RKO (cell line): ENCODE data around the gene KCNJ15.
A peak's percentile ranks its signal among the peaks of the same experiment; 100 is the strongest.

Experiments
- DNase-seq: peaks from one replicate; pipeline ENCODE4 v3.0.0-alpha.2; 2016; ENCODE audit warnings: low spot score

Gene KCNJ15

GRCh38 chr21:38299671-38300070, 42.9 kb downstream of the KCNJ15 start:
- no peak for DNase-seq

GRCh38 chr21:38300141-38300578, 43.4 kb downstream of the KCNJ15 start:
- no peak for DNase-seq

- DNase-seq = no peak
These were observed 44.8 kb downstream of the KCNJ15 start for GRCh38 chr21:38301321-38302214.

GRCh38 chr21:38303300-38303699, 46.5 kb downstream of the KCNJ15 start:
- peak; percentile 12 for DNase-seq

GRCh38 chr21:38306433-38307141, 49.8 kb downstream of the KCNJ15 start:
- no peak for DNase-seq

GRCh38 chr21:38307771-38308531, 51.2 kb downstream of the KCNJ15 start:
- no peak for DNase-seq

GRCh38 chr21:38308532-38309119, 51.8 kb downstream of the KCNJ15 start:
- no peak for DNase-seq

- DNase-seq = no peak
These were observed 54.1 kb downstream of the KCNJ15 start for GRCh38 chr21:38310646-38311485.

GRCh38 chr21:38311765-38312164, 55.0 kb downstream of the KCNJ15 start:
- DNase-seq = no peak

GRCh38 chr21:38312822-38313221, 56.0 kb downstream of the KCNJ15 start:
- DNase-seq = no peak

- no peak for DNase-seq
These were observed 57.8 kb downstream of the KCNJ15 start for GRCh38 chr21:38314558-38314957.

- DNase-seq = no peak
These were observed 58.3 kb downstream of the KCNJ15 start for GRCh38 chr21:38315122-38315521.

GRCh38 chr21:38319781-38320180, 63.0 kb downstream of the KCNJ15 start:
- DNase-seq = no peak

- DNase-seq = no peak
These were observed 64.8 kb downstream of the KCNJ15 start for GRCh38 chr21:38321568-38321967.

GRCh38 chr21:38322311-38322950, 65.6 kb downstream of the KCNJ15 start:
- DNase-seq = no peak

- no peak for DNase-seq
These were observed 67.1 kb downstream of the KCNJ15 start for GRCh38 chr21:38323721-38324531.

- no peak for DNase-seq
These were observed 68.4 kb downstream of the KCNJ15 start for GRCh38 chr21:38325216-38325615.

GRCh38 chr21:38325731-38326420, 69.1 kb downstream of the KCNJ15 start:
- DNase-seq = no peak

- no peak for DNase-seq
These were observed 69.6 kb downstream of the KCNJ15 start for GRCh38 chr21:38326429-38326828.
